Keratinocyte (primary cell): ENCODE data around the gene ROR1. TPM values are rescaled to one million over a fixed set of nuclear protein-coding genes. Genes with fewer than 3 reads are reported as not detected.
A peak's percentile ranks its signal among the peaks of the same experiment; 100 is the strongest.

Source experiments
- DNase-seq: peaks from one replicate; pipeline ENCODE4 v3.0.0-alpha.2; 2011; ENCODE audit warnings: low read depth, missing footprints, low spot score
- FAIRE-seq: peaks from 2 replicates; lab custom pipeline; 2011; peaks lifted over from hg19 to GRCh38; lab: Jason Lieb, UNC
- H2AFZ ChIP-seq: 2 replicates; pipeline ENCODE4 v1.6.0; 2012; ENCODE audit warnings: low read length, control low read depth, inconsistent platforms; ENCODE audit not compliant: control insufficient read depth
- H3K27ac ChIP-seq: 2 replicates; pipeline ENCODE4 v1.5.1; 2011; ENCODE audit warnings: low read length; ENCODE audit not compliant: control insufficient read depth, insufficient read depth
- H3K27me3 ChIP-seq: 3 replicates; pipeline ENCODE4 v1.6.0; 2011; ENCODE audit warnings: low read length; ENCODE audit not compliant: control insufficient read depth, insufficient read depth; ENCODE audit errors: extremely low read depth
- H3K36me3 ChIP-seq, 2 experiments: 2 replicates in 1 of 2; 3 replicates in 1 of 2; pipeline ENCODE4 v1.5.1; 2011; ENCODE audit warnings: low read length in 2 of 2, mild to moderate bottlenecking in 1 of 2; ENCODE audit not compliant: control insufficient read depth in 2 of 2, insufficient read depth in 2 of 2; ENCODE audit errors: extremely low read depth in 1 of 2
- H3K4me1 ChIP-seq: 3 replicates; pipeline ENCODE4 v1.5.1; 2011; ENCODE audit warnings: low read length; ENCODE audit not compliant: control insufficient read depth, insufficient read depth; ENCODE audit errors: extremely low read depth
- H3K4me2 ChIP-seq: 3 replicates; pipeline ENCODE4 v1.6.0; 2011; ENCODE audit warnings: low read depth, low read length; ENCODE audit not compliant: control insufficient read depth, insufficient read depth; ENCODE audit errors: extremely low read depth
- H3K4me3 ChIP-seq, 3 experiments: fragments of 200-600 bp in 1 of 3; sonication (generic) in 1 of 3; 2 replicates in 2 of 3; 3 replicates in 1 of 3; pipeline ENCODE4 v1.5.1; 2011 to 2016; ENCODE audit warnings: low read length in 3 of 3, mild to moderate bottlenecking in 3 of 3, control low read depth in 2 of 3, inconsistent platforms in 1 of 3, low read depth in 1 of 3, mixed read lengths in 1 of 3, mixed run types in 1 of 3, moderate library complexity in 1 of 3; ENCODE audit not compliant: control insufficient read depth in 2 of 3, insufficient read depth in 2 of 3; ENCODE audit errors: extremely low read depth in 1 of 3
- H3K79me2 ChIP-seq: 2 replicates; pipeline ENCODE4 v1.6.0; 2012; ENCODE audit warnings: low read length; ENCODE audit not compliant: control insufficient read depth, insufficient read depth
- H3K9ac ChIP-seq: 3 replicates; pipeline ENCODE4 v1.6.0; 2011; ENCODE audit warnings: low read length; ENCODE audit not compliant: control insufficient read depth, insufficient read depth; ENCODE audit errors: extremely low read depth
- H3K9me1 ChIP-seq: 3 replicates; pipeline ENCODE4 v1.6.0; 2011; ENCODE audit warnings: low read length; ENCODE audit not compliant: control insufficient read depth, insufficient read depth; ENCODE audit errors: extremely low read depth
- H3K9me3 ChIP-seq: 2 replicates; pipeline ENCODE4 v1.5.1; 2012; ENCODE audit warnings: low read depth, low read length; ENCODE audit not compliant: control insufficient read depth
- H4K20me1 ChIP-seq: 3 replicates; pipeline ENCODE4 v1.6.0; 2011; ENCODE audit warnings: low read length; ENCODE audit not compliant: control insufficient read depth, insufficient read depth; ENCODE audit errors: extremely low read depth
- EZH2 ChIP-seq: IDR thresholded peaks from one replicate; pipeline ENCODE4 v1.6.1; 2012; ENCODE audit warnings: inconsistent platforms, mild to moderate bottlenecking, low read length, moderate library complexity
- dilution Hi-C: fragments of 300-500 bp; cut with MboI; formaldehyde crosslinking; loops from one replicate; pipeline ENCODE4 v1.7.0; 2020; ENCODE audit warnings: low sequenced_read_pairs; ENCODE audit not compliant: extremely low pct_ligation_motif_present
- polyA plus RNA-seq, 5 experiments: library from polyadenylated mRNA; depleted of rRNA in 3 of 5; stranded (reverse) in 3 of 5; stranded (forward) in 1 of 5; unstranded in 1 of 5; fragments of >200 nt; gene quantifications; 1 replicate in 1 of 5; 2 replicates in 3 of 5; 3 replicates in 1 of 5; pipeline versions ENCODE4 v1.2.1 to v1.2.3, GENCODE V29; 2011 to 2012; ENCODE audit warnings: missing spikeins in 2 of 5, low read depth in 1 of 5, low replicate concordance in 1 of 5
- TF ChIP-seq, protein P1 (sequence below), 3 experiments: IDR thresholded peaks in 1 of 3; conservative IDR thresholded peaks in 1 of 3; optimal IDR thresholded peaks in 1 of 3; 2 replicates in 2 of 3; 3 replicates in 1 of 3; pipeline versions ENCODE3 to v1.5.1; 2011; ENCODE audit warnings: low read length in 3 of 3, mild to moderate bottlenecking in 3 of 3, moderate library complexity in 2 of 3, control low read depth in 1 of 3, inconsistent platforms in 1 of 3; ENCODE audit not compliant: insufficient read depth in 2 of 3; ENCODE audit errors: extremely low read depth in 1 of 3

ROR1 gene
- polyA plus RNA-seq, 1 donor (not counting 4 experiments of a cell fraction or from before 2014, with no cell fraction given): 9.2 TPM

DNA sequence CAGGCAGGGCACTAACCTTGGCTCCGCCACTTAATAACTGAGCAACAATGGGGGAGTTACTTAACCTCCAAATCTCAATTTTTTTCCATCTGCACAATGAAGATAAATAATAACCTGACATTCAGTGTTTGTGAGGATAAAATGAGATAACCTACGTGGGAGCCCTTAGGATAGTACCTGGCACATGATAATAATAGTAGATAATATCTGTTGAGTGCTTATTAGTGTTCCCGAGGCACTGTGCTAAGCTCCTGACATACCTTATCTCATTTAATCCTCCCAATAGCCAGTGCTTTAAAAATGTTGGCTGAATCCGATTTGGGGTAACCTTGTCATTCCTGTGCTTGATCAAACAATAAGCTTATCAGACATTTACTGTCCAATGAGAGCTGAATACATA lies 300.9 kb downstream of the ROR1 start:
- H3K9me1 ChIP-seq: no peaks in the 10 kb centered on the region

DNA sequence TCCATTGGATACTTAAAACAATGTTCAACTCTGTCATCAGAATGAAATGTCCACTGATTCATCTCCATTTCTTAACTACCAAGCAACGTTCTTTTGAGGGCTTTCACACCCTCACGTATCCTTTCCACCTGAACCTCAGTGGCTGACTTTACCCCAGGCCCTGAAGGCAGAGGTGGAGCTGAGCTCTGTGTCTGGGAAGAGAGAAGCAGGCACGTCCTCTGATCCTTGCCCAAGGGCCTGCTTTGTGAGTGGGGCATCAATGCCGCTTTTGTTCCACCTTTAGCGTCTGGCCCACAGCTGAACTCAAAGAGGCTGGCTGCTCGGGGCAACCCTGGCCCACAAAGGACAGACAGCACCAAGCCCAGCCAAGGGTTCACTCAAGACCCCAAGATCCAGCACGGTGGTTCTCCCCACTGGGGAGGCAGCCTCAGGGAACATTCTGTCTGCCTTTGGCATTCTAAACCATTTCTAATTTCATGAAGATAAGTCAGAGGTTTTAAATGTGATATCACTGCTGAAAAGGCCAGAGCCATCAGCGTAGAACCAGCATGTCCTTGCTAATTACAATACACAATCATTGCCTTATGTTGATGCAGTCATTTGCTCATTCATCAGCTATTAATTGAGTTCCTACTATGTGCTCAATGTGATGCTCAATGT lies 303.6 kb downstream of the ROR1 start:
- no peaks in the 10 kb centered on the region for H3K9me3 ChIP-seq
- no peak for TF ChIP-seq EZH2
- TF ChIP-seq, protein P1, sequence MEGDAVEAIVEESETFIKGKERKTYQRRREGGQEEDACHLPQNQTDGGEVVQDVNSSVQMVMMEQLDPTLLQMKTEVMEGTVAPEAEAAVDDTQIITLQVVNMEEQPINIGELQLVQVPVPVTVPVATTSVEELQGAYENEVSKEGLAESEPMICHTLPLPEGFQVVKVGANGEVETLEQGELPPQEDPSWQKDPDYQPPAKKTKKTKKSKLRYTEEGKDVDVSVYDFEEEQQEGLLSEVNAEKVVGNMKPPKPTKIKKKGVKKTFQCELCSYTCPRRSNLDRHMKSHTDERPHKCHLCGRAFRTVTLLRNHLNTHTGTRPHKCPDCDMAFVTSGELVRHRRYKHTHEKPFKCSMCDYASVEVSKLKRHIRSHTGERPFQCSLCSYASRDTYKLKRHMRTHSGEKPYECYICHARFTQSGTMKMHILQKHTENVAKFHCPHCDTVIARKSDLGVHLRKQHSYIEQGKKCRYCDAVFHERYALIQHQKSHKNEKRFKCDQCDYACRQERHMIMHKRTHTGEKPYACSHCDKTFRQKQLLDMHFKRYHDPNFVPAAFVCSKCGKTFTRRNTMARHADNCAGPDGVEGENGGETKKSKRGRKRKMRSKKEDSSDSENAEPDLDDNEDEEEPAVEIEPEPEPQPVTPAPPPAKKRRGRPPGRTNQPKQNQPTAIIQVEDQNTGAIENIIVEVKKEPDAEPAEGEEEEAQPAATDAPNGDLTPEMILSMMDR (optimal IDR thresholded peaks at IDR 0.05 in 1 of 3, IDR thresholded peaks at IDR 0.05 in 1 of 3, conservative IDR thresholded peaks at IDR 0.05 in 1 of 3; ENCODE audit: extremely low read depth in 1 of 3, insufficient read depth in 2 of 3, low read length in 3 of 3): no peak
- H3K4me2 ChIP-seq: peak overlapping the region; percentile 42
- no peaks in the 10 kb centered on the region for H3K36me3 ChIP-seq
- FAIRE-seq (peak; percentile 99), DNase-seq (peak; percentile 84)
- H3K79me2 ChIP-seq: no peaks in the 10 kb centered on the region
- peak overlapping the region; percentile 65 for H3K9ac ChIP-seq
- dilution Hi-C loops: no loop called here
- H4K20me1 ChIP-seq: no peaks in the 10 kb centered on the region
- peaks cover 57% of the 10 kb centered on the region for H3K4me1 ChIP-seq
- H3K4me3 ChIP-seq: no peak overlapping the region
- no peaks in the 10 kb centered on the region for H3K27me3 ChIP-seq
- H2AFZ ChIP-seq: peak overlapping the region; percentile 62
- H3K27ac ChIP-seq: peak overlapping the region; percentile 87
- no peaks in the 10 kb centered on the region for H3K9me1 ChIP-seq

More for the DNA sequence above, 300.9 kb downstream of the ROR1 start:
- H3K9me3 ChIP-seq: no peaks in the 10 kb centered on the region
- H3K4me1 ChIP-seq: peaks cover 46% of the 10 kb centered on the region
- no peak for FAIRE-seq
- no peak overlapping the region for H3K4me3 ChIP-seq
- H3K4me2 ChIP-seq: no peak overlapping the region
- H3K27ac ChIP-seq: no peak overlapping the region
- no peak for DNase-seq
- dilution Hi-C loops: no loop called here
- H3K36me3 ChIP-seq: no peaks in the 10 kb centered on the region
- no peak overlapping the region for H3K9ac ChIP-seq
- no peaks in the 10 kb centered on the region for H4K20me1 ChIP-seq
- no peak overlapping the region for H2AFZ ChIP-seq
- TF ChIP-seq, protein P1 (optimal IDR thresholded peaks at IDR 0.05 in 1 of 3, IDR thresholded peaks at IDR 0.05 in 1 of 3, conservative IDR thresholded peaks at IDR 0.05 in 1 of 3; ENCODE audit: extremely low read depth in 1 of 3, insufficient read depth in 2 of 3, low read length in 3 of 3): no peak
- no peak for TF ChIP-seq EZH2
- H3K79me2 ChIP-seq: no peaks in the 10 kb centered on the region
- no peaks in the 10 kb centered on the region for H3K27me3 ChIP-seq
